ENCODE data around the gene SMPD2.

SMPD2 gene

GRCh38 chr6:109440331-109441068 is at the start of gene SMPD2, which contains the start of gene PPIL6:
Gene SMPD2 (plus strand): TSS chr6:109440724. CDS start chr6:109441122, 398 bp downstream.
Gene PPIL6 (minus strand): TSS chr6:109440628. CDS start chr6:109440590, 38 bp downstream.
- DNase-seq (ENCODE audit: low spot score) = peak; percentile 82

- DNase-seq (ENCODE audit: low spot score) = no peak
These were observed 47.2 kb upstream of the SMPD2 start for GRCh38 chr6:109393157-109393885.

- DNase-seq (ENCODE audit: low spot score) = no peak
These were observed 46.6 kb upstream of the SMPD2 start for GRCh38 chr6:109393886-109394281.

GRCh38 chr6:109396046-109396718 is 44.3 kb upstream of the SMPD2 start:
- DNase-seq (ENCODE audit: low spot score) = no peak

GRCh38 chr6:109397020-109397419 is 43.5 kb upstream of the SMPD2 start:
- no peak for DNase-seq (ENCODE audit: low spot score)

GRCh38 chr6:109406196-109406595 is 34.3 kb upstream of the SMPD2 start:
- DNase-seq (ENCODE audit: low spot score) = no peak

- DNase-seq (ENCODE audit: low spot score) = no peak
These were observed 29.5 kb upstream of the SMPD2 start for GRCh38 chr6:109411034-109411433.

- no peak for DNase-seq (ENCODE audit: low spot score)
These were observed 22.9 kb upstream of the SMPD2 start for GRCh38 chr6:109417646-109418045.

- no peak for DNase-seq (ENCODE audit: low spot score)
These were observed 19.8 kb upstream of the SMPD2 start for GRCh38 chr6:109420751-109421150.

GRCh38 chr6:109421184-109421583 is 19.3 kb upstream of the SMPD2 start:
- DNase-seq (ENCODE audit: low spot score) = no peak

- DNase-seq (ENCODE audit: low spot score) = no peak
These were observed 15.6 kb upstream of the SMPD2 start for GRCh38 chr6:109424946-109425345.

GRCh38 chr6:109428889-109429477 is 11.5 kb upstream of the SMPD2 start:
- DNase-seq (ENCODE audit: low spot score) = no peak

- DNase-seq (ENCODE audit: low spot score) = no peak
These were observed 11.0 kb upstream of the SMPD2 start for GRCh38 chr6:109429496-109429895.

GRCh38 chr6:109434456-109434855 is 6.1 kb upstream of the SMPD2 start:
- no peak for DNase-seq (ENCODE audit: low spot score)

- DNase-seq (ENCODE audit: low spot score) = no peak
These were observed 4.5 kb upstream of the SMPD2 start for GRCh38 chr6:109436041-109436440.

GRCh38 chr6:109441069-109441816 is 719 bp downstream of the SMPD2 start:
- peak; percentile 35 for DNase-seq (ENCODE audit: low spot score)

- DNase-seq (ENCODE audit: low spot score) = no peak
These were observed 1.9 kb downstream of the SMPD2 start for GRCh38 chr6:109442393-109442924.

GRCh38 chr6:109443425-109443950 is 3.0 kb downstream of the SMPD2 start:
- DNase-seq (ENCODE audit: low spot score) = no peak

- DNase-seq (ENCODE audit: low spot score) = no peak
These were observed 4.9 kb downstream of the SMPD2 start for GRCh38 chr6:109445382-109445781.

GRCh38 chr6:109446072-109446471 is 5.5 kb downstream of the SMPD2 start:
- DNase-seq (ENCODE audit: low spot score) = no peak

GRCh38 chr6:109446541-109446940 is 6.0 kb downstream of the SMPD2 start:
- no peak for DNase-seq (ENCODE audit: low spot score)

All from hematopoietic multipotent progenitor cell treated with erythropoietin and hydrocortisone succinate and interleukin-3 and kit ligand, for 15 days (in vitro differentiated cells).